Urothelium cell line (cell line): Measurements from ENCODE around the gene AHCYL2.

Experiments
- DNase-seq: peaks from one replicate; pipeline ENCODE4 v3.0.0; 2011; ENCODE audit warnings: low spot score, mixed read lengths
- FAIRE-seq: peaks from 2 replicates; lab custom pipeline; 2011; peaks lifted over from hg19 to GRCh38; lab: Jason Lieb, UNC

The AHCYL2 gene

GRCh38 chr7:129224251-129225205, at the start of gene AHCYL2:
Gene AHCYL2 (plus strand): TSS chr7:129225030.
- peak; percentile 93 for DNase-seq
- FAIRE-seq: no peak

- no peak for FAIRE-seq
- no peak for DNase-seq
Measured at GRCh38 chr7:129176916-129177710, 47.7 kb upstream of the AHCYL2 start.

GRCh38 chr7:129184981-129185670, 39.7 kb upstream of the AHCYL2 start:
- DNase-seq (no peak), FAIRE-seq (no peak)

GRCh38 chr7:129186749-129187260, 38.0 kb upstream of the AHCYL2 start:
- DNase-seq (no peak), FAIRE-seq (no peak)

GRCh38 chr7:129187681-129188371, 37.0 kb upstream of the AHCYL2 start:
- no peak for FAIRE-seq

GRCh38 chr7:129188372-129188891, 36.4 kb upstream of the AHCYL2 start, which contains the start of gene SMO:
Gene SMO (plus strand): TSS chr7:129188633. CDS start chr7:129189152, 519 bp downstream.
- FAIRE-seq (no peak), DNase-seq (peak; percentile 71)

More at GRCh38 chr7:129187681-129188371, 37.0 kb upstream of the AHCYL2 start:
- no peak for DNase-seq

- FAIRE-seq (no peak), DNase-seq (peak; percentile 57)
Measured at GRCh38 chr7:129188892-129189660, 35.8 kb upstream of the AHCYL2 start.

- FAIRE-seq (no peak), DNase-seq (no peak)
Measured at GRCh38 chr7:129189661-129190310, 35.0 kb upstream of the AHCYL2 start.

GRCh38 chr7:129191272-129191671, 33.6 kb upstream of the AHCYL2 start:
- FAIRE-seq (no peak), DNase-seq (no peak)

GRCh38 chr7:129193892-129194291, 30.9 kb upstream of the AHCYL2 start:
- FAIRE-seq: no peak

GRCh38 chr7:129197771-129198170, 27.1 kb upstream of the AHCYL2 start:
- no peak for FAIRE-seq
- no peak for DNase-seq

More at GRCh38 chr7:129193892-129194291, 30.9 kb upstream of the AHCYL2 start:
- DNase-seq: no peak

- no peak for FAIRE-seq
Measured at GRCh38 chr7:129199406-129199805, 25.4 kb upstream of the AHCYL2 start.

GRCh38 chr7:129202058-129202777, 22.6 kb upstream of the AHCYL2 start:
- DNase-seq (no peak), FAIRE-seq (no peak)

More at GRCh38 chr7:129199406-129199805, 25.4 kb upstream of the AHCYL2 start:
- DNase-seq: no peak

- FAIRE-seq (no peak), DNase-seq (no peak)
Measured at GRCh38 chr7:129203050-129203741, 21.6 kb upstream of the AHCYL2 start.

GRCh38 chr7:129205126-129205818, 19.6 kb upstream of the AHCYL2 start:
- no peak for FAIRE-seq

GRCh38 chr7:129205987-129206785, 18.6 kb upstream of the AHCYL2 start:
- DNase-seq (no peak), FAIRE-seq (no peak)

More at GRCh38 chr7:129205126-129205818, 19.6 kb upstream of the AHCYL2 start:
- no peak for DNase-seq
